ENCODE results near the gene NFATC1.

Gene NFATC1

GRCh38 chr18:79458917-79459803 lies 63.4 kb downstream of the NFATC1 start:
- DNase-seq (ENCODE audit: low read depth): no peak

GRCh38 chr18:79459946-79460480 lies 64.3 kb downstream of the NFATC1 start:
- no peak for DNase-seq (ENCODE audit: low read depth)
- no peak for TF ChIP-seq CTCF (IDR thresholded peaks at IDR 0.05; ENCODE audit: control insufficient read depth, extremely low read depth, insufficient read depth)
- H3K4me3 ChIP-seq (ENCODE audit: low read depth, low read length): no peak overlapping the region

More at GRCh38 chr18:79458917-79459803, 63.4 kb downstream of the NFATC1 start:
- H3K4me3 ChIP-seq (ENCODE audit: low read depth, low read length): no peak overlapping the region
- no peak for TF ChIP-seq CTCF (IDR thresholded peaks at IDR 0.05; ENCODE audit: control insufficient read depth, extremely low read depth, insufficient read depth)

GRCh38 chr18:79460481-79461300 lies 65.0 kb downstream of the NFATC1 start:
- no peak for DNase-seq (ENCODE audit: low read depth)
- H3K4me3 ChIP-seq (ENCODE audit: low read depth, low read length): no peak overlapping the region
- no peak for TF ChIP-seq CTCF (IDR thresholded peaks at IDR 0.05; ENCODE audit: control insufficient read depth, extremely low read depth, insufficient read depth)

GRCh38 chr18:79461627-79462026 lies 65.9 kb downstream of the NFATC1 start:
- TF ChIP-seq CTCF (IDR thresholded peaks at IDR 0.05; ENCODE audit: control insufficient read depth, extremely low read depth, insufficient read depth): no peak
- H3K4me3 ChIP-seq (ENCODE audit: low read depth, low read length): no peak overlapping the region
- DNase-seq (ENCODE audit: low read depth): no peak

GRCh38 chr18:79463424-79463960 lies 67.8 kb downstream of the NFATC1 start:
- no peak for DNase-seq (ENCODE audit: low read depth)
- TF ChIP-seq CTCF (IDR thresholded peaks at IDR 0.05; ENCODE audit: control insufficient read depth, extremely low read depth, insufficient read depth): no peak
- no peak overlapping the region for H3K4me3 ChIP-seq (ENCODE audit: low read depth, low read length)

GRCh38 chr18:79465392-79465991 lies 69.8 kb downstream of the NFATC1 start:
- no peak overlapping the region for H3K4me3 ChIP-seq (ENCODE audit: low read depth, low read length)
- DNase-seq (ENCODE audit: low read depth): no peak

More at GRCh38 chr18:79465392-79465991, 69.8 kb downstream of the NFATC1 start:
- TF ChIP-seq CTCF (IDR thresholded peaks at IDR 0.05; ENCODE audit: control insufficient read depth, extremely low read depth, insufficient read depth): no peak
